Loucy (cell line): ENCODE results near the gene PADI6.

Experiments
- H2AFZ ChIP-seq: fragments of 200-600 bp; sonication (generic); 2 replicates; pipeline ENCODE4 v1.6.0; 2016; ENCODE audit warnings: antibody characterized with exemption, mild to moderate bottlenecking, low read length, moderate library complexity
- H3F3A ChIP-seq: fragments of 200-600 bp; 2 replicates; pipeline ENCODE4 v1.6.0; 2016; ENCODE audit warnings: antibody characterized with exemption, low read depth, mild to moderate bottlenecking
- H3K27me3 ChIP-seq: fragments of 200-600 bp; sonication (generic); 2 replicates; pipeline ENCODE4 v1.6.1; 2014; ENCODE audit warnings: low read length, mild to moderate bottlenecking; ENCODE audit not compliant: insufficient read depth, poor library complexity, severe bottlenecking
- H3K36me3 ChIP-seq: fragments of 200-600 bp; sonication (generic); 2 replicates; pipeline ENCODE4 v1.6.1; 2016; ENCODE audit warnings: low read length; ENCODE audit not compliant: insufficient read depth
- H3K4me1 ChIP-seq: fragments of 200-600 bp; sonication (generic); 2 replicates; pipeline ENCODE4 v1.5.1; 2014; ENCODE audit warnings: low read length, mild to moderate bottlenecking; ENCODE audit not compliant: insufficient read depth, poor library complexity, severe bottlenecking
- H3K4me2 ChIP-seq: fragments of 200-600 bp; sonication (generic); 2 replicates; pipeline ENCODE4 v1.6.0; 2014; ENCODE audit warnings: antibody characterized with exemption, low read length, low read depth, mild to moderate bottlenecking; ENCODE audit not compliant: poor library complexity, severe bottlenecking
- H3K4me3 ChIP-seq: fragments of 200-600 bp; sonication (generic); 2 replicates; pipeline ENCODE4 v1.5.1; 2014; ENCODE audit warnings: low read length, mild to moderate bottlenecking, mixed read lengths; ENCODE audit not compliant: poor library complexity, severe bottlenecking
- H3K79me2 ChIP-seq: fragments of 200-600 bp; sonication (generic); 2 replicates; pipeline ENCODE4 v1.6.1; 2014; ENCODE audit warnings: low read length; ENCODE audit not compliant: insufficient read depth
- H3K9ac ChIP-seq: fragments of 200-600 bp; sonication (generic); 2 replicates; pipeline ENCODE4 v1.6.0; 2014; ENCODE audit warnings: mild to moderate bottlenecking, low read depth, low read length, moderate library complexity; ENCODE audit not compliant: poor library complexity, severe bottlenecking
- H3K9me2 ChIP-seq: fragments of 200-600 bp; sonication (generic); replicated peaks from 2 replicates; pipeline ENCODE4 v1.6.1; 2016; ENCODE audit warnings: low read depth, low read length, mixed read lengths
- H3K9me3 ChIP-seq: fragments of 200-600 bp; sonication (generic); 2 replicates; pipeline ENCODE4 v1.6.1; 2014; ENCODE audit warnings: mild to moderate bottlenecking, antibody characterized with exemption, low read length, low read depth; ENCODE audit not compliant: insufficient read depth
- H4K20me1 ChIP-seq: fragments of 200-600 bp; sonication (generic); 2 replicates; pipeline ENCODE4 v1.6.0; 2014; ENCODE audit warnings: antibody characterized with exemption, low read length, mild to moderate bottlenecking; ENCODE audit not compliant: insufficient read depth, poor library complexity, severe bottlenecking
- CTCF ChIP-seq: fragments of 200-600 bp; sonication (generic); conservative IDR thresholded peaks from 2 replicates; pipeline ENCODE4 v1.5.1; 2014; ENCODE audit warnings: mild to moderate bottlenecking, antibody characterized with exemption, low read length
- EZH2phosphoT487 ChIP-seq: fragments of 200-600 bp; IDR thresholded peaks from 2 replicates; pipeline ENCODE4 v1.6.1; 2018; ENCODE audit warnings: antibody characterized with exemption, mild to moderate bottlenecking, moderate library complexity, borderline replicate concordance

Gene PADI6

GRCh38 chr1:17439250-17440073 lies 67.5 kb downstream of the PADI6 start, which contains the start of gene RCC2:
Gene RCC2, minus strand, starts transcription at chr1:17439677. Its CDS starts 1,163 bp downstream, at chr1:17438514.
- Histone ChIP-seq H3K9me2 (no peaks in the 10 kb centered on the region), H2AFZ (peak within 1 kb of the TSS; percentile 69), H3K4me3 (peak within 1 kb of the TSS; percentile 98), H4K20me1 (peaks cover 35% of the 10 kb centered on the region), H3K36me3 (peaks cover 24% of the 10 kb centered on the region; the same call in 1 of the 2 replicates), H3K4me2 (peak within 1 kb of the TSS; percentile 76), H3K9me3 (no peaks in the 10 kb centered on the region), H3K27me3 (peaks cover 8% of the 10 kb centered on the region), H3K4me1 (peaks cover 44% of the 10 kb centered on the region), H3K79me2 (peaks cover 41% of the 10 kb centered on the region), H3K9ac (peak within 1 kb of the TSS; percentile 99), H3F3A (no peaks in the 10 kb centered on the region)
- no peak for TF ChIP-seq EZH2phosphoT487
- TF ChIP-seq CTCF: no peak

DNA sequence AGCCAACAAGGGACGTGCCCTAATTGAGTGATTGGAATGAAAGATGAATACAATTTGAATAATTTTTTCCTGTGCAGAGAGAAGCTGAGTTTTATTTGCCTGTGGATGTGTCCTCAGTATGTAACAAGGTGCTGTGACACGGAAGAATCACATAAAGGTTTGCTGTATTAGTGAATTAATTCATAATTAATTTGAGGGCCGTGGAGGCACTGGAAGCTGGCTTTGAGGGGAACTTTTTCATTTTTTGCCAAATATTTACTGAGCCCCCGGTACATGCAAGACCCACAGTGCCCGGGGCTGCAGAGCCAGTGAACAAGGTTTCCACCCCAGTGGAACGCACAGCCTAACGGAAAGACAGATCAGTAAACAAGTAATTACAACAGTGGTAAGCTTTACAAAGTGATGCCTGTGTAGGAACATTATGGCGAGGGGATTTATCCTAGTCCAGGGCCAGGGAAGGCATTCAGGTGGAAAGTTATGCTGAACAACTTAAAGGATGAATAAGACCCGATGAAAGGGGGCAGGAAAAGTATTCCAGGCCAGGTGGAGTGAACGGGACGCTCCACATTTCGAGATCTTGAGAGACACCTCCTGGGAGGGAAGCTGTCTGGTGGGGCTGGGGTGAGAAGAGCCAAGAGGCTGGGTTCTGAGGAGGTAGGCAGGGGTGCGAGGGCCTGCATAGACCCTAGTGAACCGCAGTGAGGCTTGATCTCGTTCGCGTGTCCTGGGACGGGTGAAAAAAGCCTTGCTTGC lies 68.3 kb downstream of the PADI6 start:
- H3K9me2 ChIP-seq: no peaks in the 10 kb centered on the region
- no peaks in the 10 kb centered on the region for H3K9me3 ChIP-seq
- H3K27me3 ChIP-seq: peaks cover 8% of the 10 kb centered on the region

GRCh38 chr1:17440827-17441168 lies 68.8 kb downstream of the PADI6 start:
- H3F3A ChIP-seq: no peaks in the 10 kb centered on the region
- H3K79me2 ChIP-seq: peaks cover 28% of the 10 kb centered on the region
- peaks cover 21% of the 10 kb centered on the region for H4K20me1 ChIP-seq
- H2AFZ ChIP-seq: no peak overlapping the region
- H3K9ac ChIP-seq: peak overlapping the region; percentile 99
- H3K4me2 ChIP-seq: peak overlapping the region; percentile 69
- H3K27me3 ChIP-seq: peaks cover 8% of the 10 kb centered on the region
- H3K9me2 ChIP-seq: no peaks in the 10 kb centered on the region
- H3K36me3 ChIP-seq: peaks cover 14% of the 10 kb centered on the region; the same call in 1 of the 2 replicates
- TF ChIP-seq EZH2phosphoT487: no peak
- TF ChIP-seq CTCF: no peak
- no peaks in the 10 kb centered on the region for H3K9me3 ChIP-seq
- H3K4me3 ChIP-seq: peak overlapping the region; percentile 74
- peaks cover 32% of the 10 kb centered on the region for H3K4me1 ChIP-seq

More for the DNA sequence above, 68.3 kb downstream of the PADI6 start:
- TF ChIP-seq CTCF (no peak), EZH2phosphoT487 (no peak)
- peaks cover 27% of the 10 kb centered on the region for H4K20me1 ChIP-seq
- peak overlapping the region; percentile 74 for H3K4me3 ChIP-seq
- H3K36me3 ChIP-seq: peaks cover 17% of the 10 kb centered on the region; the same call in 1 of the 2 replicates
- H3F3A ChIP-seq: no peaks in the 10 kb centered on the region
- peak overlapping the region; percentile 69 for H3K4me2 ChIP-seq
- peak overlapping the region; percentile 69 for H2AFZ ChIP-seq
- H3K4me1 ChIP-seq: peaks cover 36% of the 10 kb centered on the region
- peak overlapping the region; percentile 99 for H3K9ac ChIP-seq
- H3K79me2 ChIP-seq: peaks cover 34% of the 10 kb centered on the region
